Central memory CD4-positive, alpha-beta T cell (primary cell): Measurements from ENCODE around the gene IGF2R.

Source experiments
- DNase-seq: peaks from one replicate; pipeline ENCODE4 v3.0.0; 2022

The IGF2R gene

GRCh38 chr6:160142115-160142715, 173.3 kb downstream of the IGF2R start:
- no peak for DNase-seq

- no peak for DNase-seq
Observed at GRCh38 chr6:160146454-160147145, 177.7 kb downstream of the IGF2R start.

- DNase-seq, result no peak
Observed at GRCh38 chr6:160147146-160147536, 178.3 kb downstream of the IGF2R start.

DNA sequence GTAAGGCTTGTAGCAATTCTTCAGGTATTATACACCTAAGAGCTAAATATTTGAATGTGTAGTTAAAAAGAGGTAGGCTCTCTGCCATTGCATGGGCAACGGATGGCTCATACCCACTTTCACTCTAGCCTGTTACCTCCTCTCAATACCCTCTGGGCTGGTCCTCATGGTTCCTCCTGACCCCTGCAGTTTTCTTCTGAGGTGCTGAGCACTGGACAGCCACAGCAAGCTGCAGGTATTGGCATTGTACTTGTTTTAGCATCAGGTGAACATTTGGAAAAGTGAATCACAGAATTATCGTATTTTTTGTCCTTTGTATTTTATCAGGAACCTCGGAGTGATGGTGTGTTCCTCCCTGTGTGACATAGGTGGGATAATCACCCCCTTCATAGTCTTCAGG, 185.6 kb downstream of the IGF2R start:
- DNase-seq, result no peak

DNA sequence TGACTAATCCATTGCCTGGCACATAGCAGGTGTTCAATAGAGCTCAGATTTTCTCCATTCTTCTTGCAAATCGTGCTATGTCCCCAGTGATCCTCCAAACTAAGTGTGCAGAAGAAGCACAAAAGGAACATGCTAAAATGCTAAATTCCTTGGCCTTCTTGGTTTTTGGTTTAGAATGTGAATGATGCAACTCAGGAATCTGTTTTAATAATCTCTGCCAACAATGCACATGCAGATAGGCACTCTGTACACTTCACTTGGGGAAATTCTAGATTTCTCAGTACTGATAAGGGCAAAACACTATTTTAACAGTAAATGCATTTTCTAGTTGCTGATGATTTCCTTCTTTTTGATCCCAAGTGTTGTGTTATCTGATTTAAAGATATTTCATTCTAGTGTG, 188.0 kb downstream of the IGF2R start:
- no peak for DNase-seq

- no peak for DNase-seq
Observed at GRCh38 chr6:160160450-160160849, 191.6 kb downstream of the IGF2R start.
